Heart right ventricle (tissue), 16 donors: Measurements from ENCODE around the gene ARRB1. TPM values are rescaled to one million over a fixed set of nuclear protein-coding genes. Genes with fewer than 3 reads are reported as not detected.

Source experiments
- ATAC-seq, 8 donors: fragments of 200-7000 bp; cut with Tn5 transposase; one replicate each; pipeline ENCODE4 v1.9.1; 2020; ENCODE audit warnings: mild to moderate bottlenecking in 8 of 8, moderate library complexity in 8 of 8, moderate number of reproducible peaks in 1 of 8
- DNase-seq, 2 donors: peaks; one replicate each; pipeline ENCODE4 v3.0.0-alpha.2; 2020
- H3K27ac ChIP-seq, 10 donors: fragments of 200-600 bp; sonication (generic) in 2 of 10; one replicate each; pipeline versions ENCODE4 v1.5.0 to v1.8.0; 2020 to 2022; ENCODE audit warnings: mild to moderate bottlenecking in 3 of 10
- H3K27me3 ChIP-seq, 7 donors: fragments of 200-600 bp; one replicate each; pipeline ENCODE4 v1.8.0; 2021 to 2022; ENCODE audit warnings: mild to moderate bottlenecking in 2 of 7
- H3K36me3 ChIP-seq, 9 donors: fragments of 200-600 bp; sonication (generic) in 1 of 9; one replicate each; pipeline versions ENCODE4 v1.5.0 to v1.8.0; 2020 to 2022; ENCODE audit warnings: mild to moderate bottlenecking in 2 of 9
- H3K4me1 ChIP-seq, 9 donors: fragments of 200-600 bp; sonication (generic) in 1 of 9; one replicate each; pipeline versions ENCODE4 v1.5.0 to v1.8.0; 2020 to 2022; ENCODE audit warnings: mild to moderate bottlenecking in 4 of 9
- H3K4me3 ChIP-seq, 10 donors: fragments of 200-600 bp; sonication (generic) in 2 of 10; one replicate each; pipeline versions ENCODE4 v1.5.0 to v1.8.0; 2020 to 2022; ENCODE audit warnings: mild to moderate bottlenecking in 7 of 10, moderate library complexity in 2 of 10
- H3K9me3 ChIP-seq, 11 donors: fragments of 200-600 bp in 10 of 11; sonication (generic) in 2 of 11; one replicate each; pipeline versions ENCODE4 v1.5.0 to v1.8.0; 2013 to 2022; ENCODE audit warnings: mild to moderate bottlenecking in 2 of 11, control low read depth in 1 of 11, moderate library complexity in 1 of 11
- WGBS, 2 donors: extraction: QIAGEN DNeasy Blood & Tissue Kit; methylation state at CpG; one replicate each; pipeline ENCODE4 v1.1.7; 2013; ENCODE audit warnings: inconsistent platforms in 1 of 2; 5-methylcytosine and 5-hydroxymethylcytosine counted together
- intact Hi-C, 10 donors: fragments of 100-400 bp; cut with DNase I; formaldehyde crosslinking; loops; one replicate each; pipeline versions ENCODE4 v1.11.1 to v1.14.2; 2022
- polyA plus RNA-seq, 2 donors: library from polyadenylated mRNA; stranded (reverse); fragments of 200-250 nt; gene quantifications; one replicate each; pipeline ENCODE4 v1.2.3, GENCODE V29; 2013
- total RNA-seq, 10 donors: library from RNA; stranded (reverse); fragmentation: NEBNext Ultra II Directional in 3 of 10; extraction: Animal tissue kit (Norgen Biotek cat#: 25700) in 3 of 10; gene quantifications; one replicate each; pipeline versions ENCODE4 v1.2.1 to v1.2.4, GENCODE V29; 2021 to 2023
- TF ChIP-seq, protein P1 (sequence below), 9 donors: fragments of 200-600 bp; sonication (generic) in 2 of 9; IDR thresholded peaks; one replicate each; pipeline versions ENCODE4 v1.5.0 to v1.8.0; 2021 to 2022; ENCODE audit warnings: antibody characterized with exemption in 9 of 9, mild to moderate bottlenecking in 5 of 9, moderate library complexity in 1 of 9
- donor health status: Arrhythmogenic right ventricular cardiomyopathy.
- donor health status: ischemic (EF 13 %, LVEDD 7.1; RV severe dilation, severe dysfunction).
- donor health status: healthy with polysubstance abuse.
- donor health status: DM: no; HTN: yes; CAD: no.
- donor health status: DM: no; HTN: no; CAD: no.
- donor health status: ischemic (EF 25% LVEDD 6.9; RV normal size, moderate dysfunction).
- donor health status: ischemic (EF 25% LVEDD 5.7; RV mildly dilated, moderate dysfunction).
- donor health status: healthy.
- donor health status: DM: yes; HTN: yes; CAD: no.
- donor health status: Ischemic cardiomyopathy.
- donor health status: ischemic (EF 35%, LVEDD 5.7; RV mildly dilated, moderate dysfunction).
- donor health status: nonischemic (EF 11% LVEDD 7.7; RV severe dilation, severe dysfunction).
- donor health status: DM: yes; HTN: yes; CAD: no.
- donor health status: PGD.
- donor health status: ischemic (EF 29% LVEDD 5.4; RV normal size, mild dysfunction).
- donor health status: nonischemic (EF 23%, LVEDD 6.1; RV moderate dilation, normal function).

ARRB1 gene
- total and polyA plus RNA-seq, 12 donors, result 8.1 to 33.9 (median 19.9) TPM

DNA sequence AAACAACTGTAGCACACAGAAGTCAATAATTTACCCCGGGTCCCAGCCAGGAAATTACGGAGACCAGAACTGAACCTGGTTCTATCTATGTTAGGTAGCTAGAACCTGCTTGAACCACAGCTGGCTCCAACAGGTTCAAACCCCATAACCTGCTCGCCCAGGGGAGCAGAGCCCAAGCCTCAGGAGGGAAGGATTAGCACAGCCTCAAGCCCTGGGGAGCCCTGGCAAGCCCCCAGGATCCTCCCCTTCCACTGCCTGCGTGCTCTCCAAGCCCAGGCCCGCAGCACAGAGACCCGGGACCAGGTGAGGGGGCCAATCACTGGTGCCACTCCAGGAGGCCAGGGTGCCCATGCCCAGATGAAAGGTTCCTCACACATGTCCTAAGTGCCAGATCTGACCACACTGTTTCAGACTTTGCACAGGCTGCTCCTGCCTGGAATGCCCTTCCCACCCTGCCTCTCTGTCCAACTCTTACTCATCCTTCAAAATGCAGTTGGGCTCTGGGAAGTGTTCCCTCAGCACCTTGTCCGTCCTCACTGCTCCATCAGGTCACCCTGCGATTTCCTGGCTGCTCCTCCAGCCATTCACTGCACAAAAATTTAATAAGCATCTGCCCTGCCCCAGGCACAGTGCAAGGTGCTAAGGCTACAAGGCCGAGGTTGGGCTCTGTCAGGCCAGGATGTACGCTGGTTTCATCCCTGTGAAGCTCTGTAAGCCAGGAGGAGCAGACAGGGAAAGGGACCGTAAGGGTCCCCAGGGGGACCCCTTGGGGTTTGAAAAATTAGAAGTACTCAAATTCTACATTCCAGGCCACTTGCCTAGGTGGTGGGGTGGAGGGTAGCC is 32.2 kb downstream of the ARRB1 start:
- peaks cover 0 to 14% (median 0%) of the 10 kb centered on the region in 9 donors for H3K36me3 ChIP-seq
- no peaks in the 10 kb centered on the region for H3K27me3 ChIP-seq
- intact Hi-C loops, result no loop called here
- no peak overlapping the region for H3K4me3 ChIP-seq
- DNase-seq, result no peak
- peak overlapping the region in 3 of 10 donors; percentile 25 to 41 (median 37) for H3K27ac ChIP-seq
- no peaks in the 10 kb centered on the region for H3K9me3 ChIP-seq
- H3K4me1 ChIP-seq, result peaks cover 7 to 56% (median 22%) of the 10 kb centered on the region in 9 donors
- 78 to 79% methylated on average over 11 of the region's 11 CpGs for WGBS, 2 donors
- TF ChIP-seq, protein P1, sequence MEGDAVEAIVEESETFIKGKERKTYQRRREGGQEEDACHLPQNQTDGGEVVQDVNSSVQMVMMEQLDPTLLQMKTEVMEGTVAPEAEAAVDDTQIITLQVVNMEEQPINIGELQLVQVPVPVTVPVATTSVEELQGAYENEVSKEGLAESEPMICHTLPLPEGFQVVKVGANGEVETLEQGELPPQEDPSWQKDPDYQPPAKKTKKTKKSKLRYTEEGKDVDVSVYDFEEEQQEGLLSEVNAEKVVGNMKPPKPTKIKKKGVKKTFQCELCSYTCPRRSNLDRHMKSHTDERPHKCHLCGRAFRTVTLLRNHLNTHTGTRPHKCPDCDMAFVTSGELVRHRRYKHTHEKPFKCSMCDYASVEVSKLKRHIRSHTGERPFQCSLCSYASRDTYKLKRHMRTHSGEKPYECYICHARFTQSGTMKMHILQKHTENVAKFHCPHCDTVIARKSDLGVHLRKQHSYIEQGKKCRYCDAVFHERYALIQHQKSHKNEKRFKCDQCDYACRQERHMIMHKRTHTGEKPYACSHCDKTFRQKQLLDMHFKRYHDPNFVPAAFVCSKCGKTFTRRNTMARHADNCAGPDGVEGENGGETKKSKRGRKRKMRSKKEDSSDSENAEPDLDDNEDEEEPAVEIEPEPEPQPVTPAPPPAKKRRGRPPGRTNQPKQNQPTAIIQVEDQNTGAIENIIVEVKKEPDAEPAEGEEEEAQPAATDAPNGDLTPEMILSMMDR (IDR thresholded peaks at IDR 0.05), result no peak
- peak in 3 of 8 donors; percentile 11 to 24 (median 19) for ATAC-seq

DNA sequence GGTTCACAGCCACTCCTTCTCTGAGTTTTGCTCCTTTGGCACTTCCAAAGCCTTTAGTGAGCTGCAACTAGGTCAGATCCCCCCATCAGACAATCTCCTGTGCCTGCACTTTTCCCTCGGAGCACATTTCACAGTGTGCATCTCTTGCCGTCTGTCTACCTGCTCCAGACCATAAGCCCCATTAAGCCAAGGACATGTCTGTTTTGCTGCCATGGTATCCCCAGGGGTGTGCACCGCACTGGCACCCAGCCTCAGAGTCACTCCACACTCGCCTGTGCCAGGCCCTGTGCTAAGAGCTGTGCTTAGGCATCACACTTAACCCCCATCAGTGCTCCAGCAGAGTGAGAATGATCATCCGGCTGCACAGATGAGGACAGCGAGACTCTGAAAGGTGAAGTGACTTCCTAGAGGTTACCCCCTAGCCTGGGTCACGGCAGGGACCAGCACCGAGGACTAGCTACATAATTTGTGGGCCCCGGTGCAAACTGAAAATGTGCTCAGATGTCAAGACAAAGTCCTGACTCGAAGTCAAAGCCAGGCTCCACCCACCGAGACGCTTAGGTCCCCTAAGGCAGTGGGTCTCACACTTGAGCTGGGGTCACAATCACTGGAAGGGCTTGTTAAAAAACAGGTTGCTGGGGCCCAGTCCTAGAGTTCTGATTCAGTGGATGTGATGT is 33.9 kb downstream of the ARRB1 start:
- ATAC-seq (no peak), DNase-seq (no peak)
- TF ChIP-seq, protein P1 (IDR thresholded peaks at IDR 0.05), result no peak
- intact Hi-C loops, result no loop called here
- 70 to 73% methylated on average over 12 of the region's 12 CpGs for WGBS, 2 donors
- Histone ChIP-seq H3K27me3 (no peaks in the 10 kb centered on the region), H3K4me1 (peaks cover 21 to 62% (median 39%) of the 10 kb centered on the region in 9 donors), H3K36me3 (peaks cover 0 to 5% (median 0%) of the 10 kb centered on the region in 9 donors), H3K9me3 (no peaks in the 10 kb centered on the region), H3K4me3 (no peak overlapping the region), H3K27ac (peak overlapping the region in 3 of 10 donors; percentile 9 to 37 (median 16))

DNA sequence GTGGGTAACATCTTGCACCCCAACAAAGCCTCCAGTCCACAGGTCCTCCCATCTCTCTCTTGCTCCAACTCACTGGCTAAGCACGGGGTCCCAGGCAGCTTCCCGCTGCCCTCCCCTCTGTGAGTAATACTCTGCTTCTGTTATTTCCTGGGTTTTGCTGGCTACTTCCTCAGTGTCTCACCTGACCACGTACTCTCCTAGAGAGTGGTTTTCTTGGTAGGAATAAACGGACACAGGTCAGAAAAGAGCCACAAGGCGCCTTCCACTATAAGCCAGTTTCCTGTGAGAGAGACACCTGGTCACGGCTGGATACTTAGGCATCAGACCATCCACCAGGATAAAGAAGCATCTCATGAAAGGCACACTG is 36.0 kb downstream of the ARRB1 start:
- H3K36me3 ChIP-seq, result no peaks in the 10 kb centered on the region
- no peaks in the 10 kb centered on the region for H3K27me3 ChIP-seq
- DNase-seq (no peak), ATAC-seq (no peak)
- no peaks in the 10 kb centered on the region for H3K9me3 ChIP-seq
- peaks cover 21 to 73% (median 55%) of the 10 kb centered on the region in 9 donors for H3K4me1 ChIP-seq
- H3K4me3 ChIP-seq, result no peak overlapping the region
- TF ChIP-seq, protein P1 (IDR thresholded peaks at IDR 0.05), result no peak
- intact Hi-C loops, result no loop called here
- WGBS, 2 donors, result 73 to 77% methylated on average over 6 of the region's 6 CpGs
- H3K27ac ChIP-seq, result peak overlapping the region in 4 of 10 donors; percentile 10 to 99 (median 14)

DNA sequence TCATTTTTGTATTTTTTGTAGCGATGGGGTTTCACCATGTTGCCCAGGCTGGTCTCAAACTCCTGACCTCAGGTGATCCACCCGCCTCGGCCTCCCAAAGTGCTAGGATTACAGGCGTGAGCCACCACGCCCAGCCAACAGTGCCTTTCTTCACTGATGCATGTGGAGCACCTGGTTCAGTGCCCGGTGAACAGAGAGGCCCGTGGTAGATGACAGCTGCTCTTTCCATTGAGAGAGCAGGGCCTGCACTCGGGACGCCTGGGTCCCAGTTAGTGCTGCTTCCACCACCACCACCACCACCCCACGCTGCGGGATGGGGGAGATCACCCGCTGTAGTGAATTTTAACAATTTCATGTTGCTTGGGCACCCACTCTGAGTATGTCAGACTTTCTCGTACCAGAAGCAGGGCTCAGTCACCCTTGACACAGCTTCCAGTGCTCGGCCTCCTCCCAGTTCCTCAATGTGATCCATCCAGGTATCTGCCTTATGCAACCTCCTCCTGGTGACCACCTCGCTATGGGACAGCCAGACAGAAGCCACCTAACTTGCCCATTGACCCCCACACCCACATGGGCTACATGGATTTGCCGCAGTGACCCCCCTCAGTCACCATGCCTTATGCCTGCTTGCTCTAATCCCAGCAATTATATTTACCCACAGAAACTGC is 36.6 kb downstream of the ARRB1 start:
- no peaks in the 10 kb centered on the region for H3K9me3 ChIP-seq
- intact Hi-C loops, result loop anchor here in 1 of 10 donors (5.0 kb wide), 1 partner anchor 32 kb away; no protein-coding TSS in a partner anchor
- H3K4me1 ChIP-seq, result peaks cover 21 to 73% (median 55%) of the 10 kb centered on the region in 9 donors
- ATAC-seq (no peak), DNase-seq (no peak)
- TF ChIP-seq, protein P1 (IDR thresholded peaks at IDR 0.05), result no peak
- no peaks in the 10 kb centered on the region for H3K27me3 ChIP-seq
- H3K4me3 ChIP-seq, result no peak overlapping the region
- H3K27ac ChIP-seq, result peak overlapping the region in 7 of 10 donors; percentile 17 to 99 (median 94)
- peaks cover 0 to 4% (median 0%) of the 10 kb centered on the region in 9 donors for H3K36me3 ChIP-seq
- 88 to 96% methylated on average over 16 of the region's 16 CpGs for WGBS, 2 donors
